HepG2 (cell line): ENCODE results near the gene OTUD7B. TPM values are rescaled to one million over a fixed set of nuclear protein-coding genes. Genes with fewer than 3 reads are reported as not detected.

Experiments used
- MTF2 ChIP-seq: sonication (generic); formaldehyde crosslinking; IDR thresholded peaks from 2 replicates; pipeline ENCODE4 v1.5.0; 2020; ENCODE audit warnings: missing genetic modification reagents, borderline replicate concordance
- RFXAP ChIP-seq: sonication (generic); formaldehyde crosslinking; IDR thresholded peaks from 2 replicates; pipeline ENCODE4 v1.4.0; 2020; ENCODE audit warnings: missing genetic modification reagents, borderline replicate concordance
- SIN3A ChIP-seq: IDR thresholded peaks from 2 replicates; pipeline ENCODE4 v1.6.1; 2011; ENCODE audit warnings: low read depth, mild to moderate bottlenecking, control low read depth, low read length, borderline replicate concordance
- ZNF30 ChIP-seq: sonication (generic); formaldehyde crosslinking; IDR thresholded peaks from 2 replicates; pipeline ENCODE4 v1.5.0; 2020; ENCODE audit warnings: mild to moderate bottlenecking, missing genetic modification reagents
- ZNF704 ChIP-seq: sonication (generic); formaldehyde crosslinking; IDR thresholded peaks from 2 replicates; pipeline ENCODE4 v1.8.1; 2023; ENCODE audit warnings: mild to moderate bottlenecking, inconsistent platforms, moderate library complexity, missing genetic modification reagents, borderline replicate concordance
- ZNF713 ChIP-seq: sonication (generic); formaldehyde crosslinking; IDR thresholded peaks from 2 replicates; pipeline ENCODE4 v1.4.0; 2020; ENCODE audit warnings: mild to moderate bottlenecking, missing genetic modification reagents
- polyA plus RNA-seq, 8 experiments: library from polyadenylated mRNA; depleted of rRNA in 3 of 8; stranded (reverse) in 7 of 8; unstranded in 1 of 8; fragments of >200 nt; fragmentation: Illumina TruSeq in 4 of 8; extraction: Trizol in 4 of 8; gene quantifications; 2 replicates each; pipeline versions ENCODE4 v1.2.1 to v1.2.3, GENCODE V29; 2011 to 2016; ENCODE audit warnings: low read depth in 4 of 8, missing spikeins in 1 of 8, mixed read lengths in 1 of 8; ENCODE audit not compliant: insufficient read depth in 1 of 8
- total RNA-seq, 5 experiments: library from RNA; depleted of rRNA; stranded (reverse); fragments of >200 nt; fragmentation: Illumina TruSeq; extraction: Trizol; gene quantifications; 2 replicates each; pipeline ENCODE4 v1.2.3, GENCODE V29; 2016; ENCODE audit warnings: low read depth in 1 of 5
- TF ChIP-seq, protein P1 (sequence below): sonication (generic); formaldehyde crosslinking; IDR thresholded peaks from 2 replicates; pipeline ENCODE4 v1.5.1; 2020; ENCODE audit warnings: missing genetic modification reagents, mild to moderate bottlenecking, borderline replicate concordance
- TF ChIP-seq, protein P2 (sequence below): sonication (generic); formaldehyde crosslinking; IDR thresholded peaks from 2 replicates; pipeline ENCODE4 v1.5.1; 2020; ENCODE audit warnings: missing genetic modification reagents, mild to moderate bottlenecking, borderline replicate concordance
- TF ChIP-seq, protein P3 (sequence below): sonication (generic); formaldehyde crosslinking; IDR thresholded peaks from 2 replicates; pipeline ENCODE4 v1.4.0; 2020; ENCODE audit warnings: mild to moderate bottlenecking, missing genetic modification reagents, borderline replicate concordance
- TF ChIP-seq, protein P4 (sequence below): sonication (generic); formaldehyde crosslinking; IDR thresholded peaks from 2 replicates; pipeline ENCODE4 v1.4.0; 2020; ENCODE audit warnings: missing genetic modification reagents

The OTUD7B gene
- total and polyA plus RNA-seq, 2 of the 13 experiments (the other 11 are each of a cell fraction or from before 2014, with no cell fraction given): 5.1 to 11.2 TPM

GRCh38 chr1:150009604-150010392, 728 bp downstream of the OTUD7B start (continued):
- TF ChIP-seq, protein P1, sequence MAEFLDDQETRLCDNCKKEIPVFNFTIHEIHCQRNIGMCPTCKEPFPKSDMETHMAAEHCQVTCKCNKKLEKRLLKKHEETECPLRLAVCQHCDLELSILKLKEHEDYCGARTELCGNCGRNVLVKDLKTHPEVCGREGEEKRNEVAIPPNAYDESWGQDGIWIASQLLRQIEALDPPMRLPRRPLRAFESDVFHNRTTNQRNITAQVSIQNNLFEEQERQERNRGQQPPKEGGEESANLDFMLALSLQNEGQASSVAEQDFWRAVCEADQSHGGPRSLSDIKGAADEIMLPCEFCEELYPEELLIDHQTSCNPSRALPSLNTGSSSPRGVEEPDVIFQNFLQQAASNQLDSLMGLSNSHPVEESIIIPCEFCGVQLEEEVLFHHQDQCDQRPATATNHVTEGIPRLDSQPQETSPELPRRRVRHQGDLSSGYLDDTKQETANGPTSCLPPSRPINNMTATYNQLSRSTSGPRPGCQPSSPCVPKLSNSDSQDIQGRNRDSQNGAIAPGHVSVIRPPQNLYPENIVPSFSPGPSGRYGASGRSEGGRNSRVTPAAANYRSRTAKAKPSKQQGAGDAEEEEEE (CRISPR knock-in tag): no peak
- 0 out of 2 replicates have a peak, but pooled peaks have one; percentile 47 for TF ChIP-seq ZNF30 (CRISPR knock-in tag)
- TF ChIP-seq MTF2 (CRISPR knock-in tag): 0 out of 2 replicates have a peak, but pooled peaks have one; percentile 63
- no peak for TF ChIP-seq RFXAP (CRISPR knock-in tag)
- TF ChIP-seq, protein P2, sequence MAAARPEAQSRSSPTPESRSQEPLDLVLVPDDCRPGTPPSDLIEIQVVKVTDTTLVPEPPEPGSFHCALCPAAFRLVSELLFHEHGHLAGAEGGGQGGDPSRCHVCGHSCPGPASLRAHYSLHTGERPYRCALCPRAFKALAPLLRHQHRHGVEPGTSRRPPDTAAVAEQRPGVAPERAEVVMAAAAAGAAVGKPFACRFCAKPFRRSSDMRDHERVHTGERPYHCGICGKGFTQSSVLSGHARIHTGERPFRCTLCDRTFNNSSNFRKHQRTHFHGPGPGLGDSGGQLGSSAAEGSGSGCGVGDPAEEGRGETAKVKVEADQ: no peak
- no peak for TF ChIP-seq ZNF704 (CRISPR knock-in tag)
- TF ChIP-seq, protein P3, sequence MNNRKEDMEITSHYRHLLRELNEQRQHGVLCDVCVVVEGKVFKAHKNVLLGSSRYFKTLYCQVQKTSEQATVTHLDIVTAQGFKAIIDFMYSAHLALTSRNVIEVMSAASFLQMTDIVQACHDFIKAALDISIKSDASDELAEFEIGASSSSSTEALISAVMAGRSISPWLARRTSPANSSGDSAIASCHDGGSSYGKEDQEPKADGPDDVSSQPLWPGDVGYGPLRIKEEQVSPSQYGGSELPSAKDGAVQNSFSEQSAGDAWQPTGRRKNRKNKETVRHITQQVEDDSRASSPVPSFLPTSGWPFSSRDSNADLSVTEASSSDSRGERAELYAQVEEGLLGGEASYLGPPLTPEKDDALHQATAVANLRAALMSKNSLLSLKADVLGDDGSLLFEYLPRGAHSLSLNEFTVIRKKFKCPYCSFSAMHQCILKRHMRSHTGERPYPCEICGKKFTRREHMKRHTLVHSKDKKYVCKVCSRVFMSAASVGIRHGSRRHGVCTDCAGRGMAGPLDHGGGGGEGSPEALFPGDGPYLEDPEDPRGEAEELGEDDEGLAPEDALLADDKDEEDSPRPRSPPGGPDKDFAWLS: 0 out of 2 replicates have a peak, but pooled peaks have one; percentile 1
- no peak for TF ChIP-seq ZNF713 (CRISPR knock-in tag)
- TF ChIP-seq SIN3A: 0 out of 2 replicates have a peak, but pooled peaks have one; percentile 2
- TF ChIP-seq, protein P4, sequence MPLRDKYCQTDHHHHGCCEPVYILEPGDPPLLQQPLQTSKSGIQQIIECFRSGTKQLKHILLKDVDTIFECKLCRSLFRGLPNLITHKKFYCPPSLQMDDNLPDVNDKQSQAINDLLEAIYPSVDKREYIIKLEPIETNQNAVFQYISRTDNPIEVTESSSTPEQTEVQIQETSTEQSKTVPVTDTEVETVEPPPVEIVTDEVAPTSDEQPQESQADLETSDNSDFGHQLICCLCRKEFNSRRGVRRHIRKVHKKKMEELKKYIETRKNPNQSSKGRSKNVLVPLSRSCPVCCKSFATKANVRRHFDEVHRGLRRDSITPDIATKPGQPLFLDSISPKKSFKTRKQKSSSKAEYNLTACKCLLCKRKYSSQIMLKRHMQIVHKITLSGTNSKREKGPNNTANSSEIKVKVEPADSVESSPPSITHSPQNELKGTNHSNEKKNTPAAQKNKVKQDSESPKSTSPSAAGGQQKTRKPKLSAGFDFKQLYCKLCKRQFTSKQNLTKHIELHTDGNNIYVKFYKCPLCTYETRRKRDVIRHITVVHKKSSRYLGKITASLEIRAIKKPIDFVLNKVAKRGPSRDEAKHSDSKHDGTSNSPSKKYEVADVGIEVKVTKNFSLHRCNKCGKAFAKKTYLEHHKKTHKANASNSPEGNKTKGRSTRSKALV: no peak
